ENCODE results near the gene PLPP3.
A peak's percentile ranks its signal among the peaks of the same experiment; 100 is the strongest.

DNA sequence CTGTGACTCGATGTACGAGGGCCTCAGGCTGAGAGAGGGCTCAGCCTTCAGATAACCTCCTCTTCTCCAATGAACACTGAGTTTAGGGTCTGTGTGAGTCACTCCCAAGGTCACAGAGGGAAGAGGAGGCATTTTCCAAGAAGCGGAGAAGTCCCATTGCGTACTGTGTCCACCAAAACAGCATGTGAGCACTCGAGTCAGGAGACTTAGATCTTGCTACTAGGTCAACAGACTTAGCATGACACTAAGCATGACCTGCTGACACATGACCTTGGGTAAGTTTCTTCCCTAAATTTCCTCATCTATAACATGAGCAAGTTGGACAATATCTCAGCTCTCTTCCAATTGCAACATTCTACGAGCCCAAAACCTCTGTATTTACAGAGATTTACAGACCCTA, 68.0 kb downstream of the PLPP3 start:
- TF ChIP-seq EP300 (IDR thresholded peaks at IDR 0.05) (no peak), POLR2A (IDR thresholded peaks at IDR 0.05; ENCODE audit: low read depth) (no peak), POLR2AphosphoS5 (IDR thresholded peaks at IDR 0.05) (peak in 1 of 2 donors; percentile 26)
- TF ChIP-seq, protein P1, sequence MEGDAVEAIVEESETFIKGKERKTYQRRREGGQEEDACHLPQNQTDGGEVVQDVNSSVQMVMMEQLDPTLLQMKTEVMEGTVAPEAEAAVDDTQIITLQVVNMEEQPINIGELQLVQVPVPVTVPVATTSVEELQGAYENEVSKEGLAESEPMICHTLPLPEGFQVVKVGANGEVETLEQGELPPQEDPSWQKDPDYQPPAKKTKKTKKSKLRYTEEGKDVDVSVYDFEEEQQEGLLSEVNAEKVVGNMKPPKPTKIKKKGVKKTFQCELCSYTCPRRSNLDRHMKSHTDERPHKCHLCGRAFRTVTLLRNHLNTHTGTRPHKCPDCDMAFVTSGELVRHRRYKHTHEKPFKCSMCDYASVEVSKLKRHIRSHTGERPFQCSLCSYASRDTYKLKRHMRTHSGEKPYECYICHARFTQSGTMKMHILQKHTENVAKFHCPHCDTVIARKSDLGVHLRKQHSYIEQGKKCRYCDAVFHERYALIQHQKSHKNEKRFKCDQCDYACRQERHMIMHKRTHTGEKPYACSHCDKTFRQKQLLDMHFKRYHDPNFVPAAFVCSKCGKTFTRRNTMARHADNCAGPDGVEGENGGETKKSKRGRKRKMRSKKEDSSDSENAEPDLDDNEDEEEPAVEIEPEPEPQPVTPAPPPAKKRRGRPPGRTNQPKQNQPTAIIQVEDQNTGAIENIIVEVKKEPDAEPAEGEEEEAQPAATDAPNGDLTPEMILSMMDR (IDR thresholded peaks at IDR 0.05) = no peak
